ENCODE measurements around the gene JMJD7.

JMJD7 gene

GRCh38 chr15:41849204-41849603, 21.3 kb downstream of the JMJD7 start:
- DNase-seq: no peak

- no peak for DNase-seq
These were observed 22.0 kb downstream of the JMJD7 start for GRCh38 chr15:41849861-41850260.

- DNase-seq: no peak
These were observed 22.7 kb downstream of the JMJD7 start for GRCh38 chr15:41850482-41851166.

- peak; percentile 65 for DNase-seq
These were observed 23.3 kb downstream of the JMJD7 start for GRCh38 chr15:41851167-41851523.

GRCh38 chr15:41851755-41852370, 24.0 kb downstream of the JMJD7 start:
- DNase-seq: no peak

GRCh38 chr15:41852736-41853590, 25.1 kb downstream of the JMJD7 start:
- DNase-seq: no peak

- no peak for DNase-seq
These were observed 25.9 kb downstream of the JMJD7 start for GRCh38 chr15:41853831-41854230.

DNA sequence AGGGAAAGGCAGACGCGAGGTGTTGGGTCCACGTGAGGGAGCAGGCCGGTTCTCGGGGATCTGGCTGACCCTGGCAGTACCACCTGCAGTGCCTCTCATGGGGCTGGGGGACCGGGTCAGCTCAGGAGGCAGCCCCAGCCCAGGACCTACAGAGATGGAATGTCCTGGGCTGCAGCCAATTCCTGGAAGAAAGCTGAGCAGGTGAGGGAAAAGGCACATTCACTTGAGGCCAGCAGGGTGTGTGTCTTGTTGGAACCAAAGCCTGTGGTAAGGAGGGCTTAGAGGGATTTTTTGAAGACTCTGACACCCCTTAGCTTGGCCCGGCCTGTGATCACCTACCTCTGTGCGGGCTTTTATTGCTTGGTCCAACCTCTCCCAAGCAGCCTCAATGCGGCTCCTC, 26.6 kb downstream of the JMJD7 start:
- DNase-seq: no peak

- no peak for DNase-seq
These were observed 27.5 kb downstream of the JMJD7 start for GRCh38 chr15:41855261-41855961.

DNA sequence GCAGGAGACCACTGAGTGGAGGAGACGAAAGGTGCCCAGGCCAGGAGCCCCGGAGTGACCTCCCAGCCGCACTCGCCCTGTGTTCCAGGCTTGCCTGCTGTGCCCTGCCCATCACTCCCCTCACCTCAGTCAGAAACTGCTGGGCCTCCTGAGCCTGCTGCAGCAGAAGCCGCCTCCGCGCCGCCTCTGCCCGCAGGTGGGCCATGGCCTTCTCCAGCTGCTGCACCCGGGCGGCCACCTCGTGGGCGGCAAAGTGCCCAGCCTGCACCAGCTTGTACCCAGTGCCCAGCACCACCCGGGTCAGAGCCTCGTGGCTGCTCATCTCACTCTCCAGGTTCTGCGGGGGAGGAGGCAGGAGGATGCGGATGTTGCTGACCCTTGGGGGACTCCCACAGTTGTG, 28.4 kb downstream of the JMJD7 start:
- no peak for DNase-seq

- no peak for DNase-seq
These were observed 28.8 kb downstream of the JMJD7 start for GRCh38 chr15:41856716-41857115.

GRCh38 chr15:41857316-41857715, 29.4 kb downstream of the JMJD7 start:
- DNase-seq: no peak

- DNase-seq: no peak
These were observed 30.9 kb downstream of the JMJD7 start for GRCh38 chr15:41858756-41859155.

GRCh38 chr15:41860049-41860828, 32.3 kb downstream of the JMJD7 start:
- DNase-seq: no peak

- no peak for DNase-seq
These were observed 34.0 kb downstream of the JMJD7 start for GRCh38 chr15:41861736-41862356.

GRCh38 chr15:41862515-41863116, 34.7 kb downstream of the JMJD7 start:
- peak; percentile 62 for DNase-seq

DNA sequence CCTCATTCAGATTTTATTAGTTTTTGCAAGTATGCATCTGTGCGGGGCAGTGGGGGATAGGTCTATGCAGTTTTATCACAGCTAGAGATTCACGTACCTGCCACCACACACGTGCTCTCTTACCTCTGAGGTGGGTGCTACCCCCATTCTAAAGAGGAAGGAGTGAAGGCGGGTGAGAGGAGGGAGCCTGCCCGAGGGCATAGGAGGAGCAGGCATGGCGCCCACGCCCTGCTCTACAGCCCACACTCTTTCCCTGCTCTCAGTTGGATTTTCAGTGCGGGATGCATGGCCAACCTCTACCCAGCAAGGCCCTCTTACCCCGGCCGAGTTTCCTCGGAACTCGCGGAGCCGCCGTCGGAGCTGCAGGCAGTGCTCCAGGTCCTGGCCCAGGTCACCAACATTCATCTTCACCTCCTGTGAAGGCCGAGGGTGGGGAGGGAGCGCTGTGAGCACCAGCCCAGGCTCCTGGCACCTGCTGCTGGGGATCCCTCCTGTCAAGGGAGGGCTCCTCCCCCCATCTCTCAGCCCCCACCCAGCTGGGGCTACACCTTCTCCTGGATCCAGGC, 37.7 kb downstream of the JMJD7 start:
- no peak for DNase-seq

DNA sequence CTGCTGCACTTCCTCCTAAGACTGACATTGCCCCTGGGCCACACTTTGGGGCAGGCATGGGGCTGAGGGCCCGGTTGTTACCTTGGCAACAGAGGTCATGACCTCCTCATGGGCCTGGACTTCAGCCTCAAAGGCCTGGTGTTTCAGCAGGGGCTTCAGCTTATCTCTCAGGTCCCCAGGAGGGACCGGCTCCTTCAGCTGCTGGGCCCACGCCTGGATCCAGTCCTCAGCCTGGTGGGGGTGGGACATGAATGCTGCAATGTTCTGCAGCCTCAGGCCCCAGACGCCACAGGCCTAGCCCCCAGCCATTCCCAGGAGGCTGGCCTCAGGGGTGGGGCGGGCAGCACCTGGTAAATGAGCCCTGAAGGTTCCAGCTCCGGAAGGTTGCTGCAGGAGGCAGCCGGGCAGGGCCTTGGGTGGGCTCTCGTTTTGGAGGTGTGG, 38.4 kb downstream of the JMJD7 start:
- no peak for DNase-seq

GRCh38 chr15:41866872-41867579, 39.1 kb downstream of the JMJD7 start:
- no peak for DNase-seq

DNA sequence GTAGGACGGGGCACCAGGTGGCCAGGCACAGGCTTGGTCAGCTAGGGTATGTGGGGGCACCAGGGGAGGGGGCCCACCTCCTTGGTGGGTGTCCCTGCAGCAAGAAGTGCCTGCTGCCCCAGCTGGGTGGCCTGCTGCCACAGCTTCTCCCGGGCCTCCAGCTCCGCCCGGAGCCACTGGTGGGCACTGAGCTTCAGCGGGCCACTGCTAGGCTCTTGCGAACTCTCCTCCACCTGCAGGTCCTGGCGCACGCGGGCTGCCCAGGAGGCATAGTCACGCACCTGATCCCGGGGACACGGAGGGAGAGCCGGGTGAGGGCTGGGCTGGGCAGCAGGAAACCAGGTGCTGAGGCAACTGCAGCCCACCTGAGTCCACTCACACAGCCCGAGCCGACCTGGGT, 40.4 kb downstream of the JMJD7 start:
- DNase-seq: no peak
